MM.1S (cell line): ENCODE data around the gene MRPS24.

ENCODE experiments used
- CTCF ChIP-seq: fragments of 300-600 bp; sonication (generic); IDR thresholded peaks from 2 replicates; pipeline ENCODE4 v1.5.1; 2016; ENCODE audit warnings: antibody characterized with exemption, low read length, mixed read lengths
- EZH2phosphoT487 ChIP-seq: fragments of 300-600 bp; sonication (generic); IDR thresholded peaks from 2 replicates; pipeline ENCODE4 v1.6.1; 2018; ENCODE audit warnings: antibody characterized with exemption, low read length

- no peak for TF ChIP-seq CTCF
- no peak for TF ChIP-seq EZH2phosphoT487
Observed at GRCh38 chr7:43880596-43880995, 11.3 kb upstream of the MRPS24 start.
